GM10266 (cell line): ENCODE results near the gene CNNM4.

ENCODE experiments used
- DNase-seq: peaks from one replicate; pipeline ENCODE4 v3.0.0; 2012; ENCODE audit errors: extremely low spot score
- CTCF ChIP-seq: IDR thresholded peaks from 2 replicates; pipeline ENCODE4 v1.5.1; 2012; ENCODE audit warnings: mild to moderate bottlenecking, low read depth; ENCODE audit not compliant: control insufficient read depth, insufficient read depth; ENCODE audit errors: missing control alignments

CNNM4 gene

GRCh38 chr2:96764253-96764637 lies 3.5 kb downstream of the CNNM4 start:
- no peak for TF ChIP-seq CTCF

GRCh38 chr2:96767135-96767871 lies 6.6 kb downstream of the CNNM4 start:
- TF ChIP-seq CTCF = no peak
- DNase-seq = no peak

More at GRCh38 chr2:96764253-96764637, 3.5 kb downstream of the CNNM4 start:
- no peak for DNase-seq

- TF ChIP-seq CTCF = no peak
- DNase-seq = peak; percentile 40
These were observed 7.4 kb downstream of the CNNM4 start for GRCh38 chr2:96768083-96768561.

- no peak for TF ChIP-seq CTCF
- DNase-seq = no peak
These were observed 9.1 kb downstream of the CNNM4 start for GRCh38 chr2:96769814-96770213.

GRCh38 chr2:96770442-96771202 lies 9.9 kb downstream of the CNNM4 start:
- TF ChIP-seq CTCF = no peak
- DNase-seq = no peak

GRCh38 chr2:96771796-96772618 lies 11.3 kb downstream of the CNNM4 start:
- DNase-seq = no peak

More at GRCh38 chr2:96771796-96772618, 11.3 kb downstream of the CNNM4 start:
- TF ChIP-seq CTCF = no peak
